ENCODE measurements around the gene DDX43.
"Not testable (repeated sequence)": the region's sequence is repeated elsewhere in the genome, so short reads cannot be mapped to it uniquely, and the experiment has no call there.

Gene DDX43

DNA sequence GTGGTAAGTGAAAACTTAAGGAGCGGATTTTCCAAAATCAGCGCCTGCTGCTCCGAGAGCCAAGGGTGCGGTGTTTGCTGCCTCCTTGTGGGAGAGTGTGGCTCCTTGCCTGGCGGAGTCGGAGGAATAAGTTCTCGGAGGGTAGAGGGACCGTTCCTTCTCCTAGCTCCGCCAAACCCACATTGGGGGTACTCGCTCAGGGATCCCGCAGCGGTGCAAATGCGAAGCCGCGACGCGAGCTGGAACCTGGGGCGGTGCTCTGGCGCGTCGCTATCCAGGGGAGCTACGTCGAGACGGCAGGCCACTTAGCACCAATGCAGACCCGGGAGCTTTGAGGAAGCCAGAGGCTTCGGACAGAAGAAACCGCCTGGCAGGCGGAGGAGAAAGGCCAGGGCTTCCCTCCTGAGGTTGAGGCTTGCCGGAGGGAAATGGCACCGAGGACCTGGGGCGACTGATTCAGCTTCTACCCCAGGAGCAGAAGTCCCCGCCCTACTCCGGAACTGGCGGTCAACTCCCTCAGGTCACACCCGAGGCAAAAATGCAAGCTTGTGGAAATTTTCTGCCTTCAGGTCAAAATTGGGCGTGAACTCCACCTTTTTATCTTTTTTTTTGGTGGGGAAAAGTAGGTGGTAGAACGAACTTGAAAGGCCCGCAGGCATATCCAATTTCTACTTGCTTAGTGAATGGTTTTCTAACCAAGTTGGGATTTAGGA lies 5.7 kb upstream of the DDX43 start:
- in situ Hi-C loops (cut with MboI; ENCODE audit: low sequenced_read_pairs) = no loop called here

DNA sequence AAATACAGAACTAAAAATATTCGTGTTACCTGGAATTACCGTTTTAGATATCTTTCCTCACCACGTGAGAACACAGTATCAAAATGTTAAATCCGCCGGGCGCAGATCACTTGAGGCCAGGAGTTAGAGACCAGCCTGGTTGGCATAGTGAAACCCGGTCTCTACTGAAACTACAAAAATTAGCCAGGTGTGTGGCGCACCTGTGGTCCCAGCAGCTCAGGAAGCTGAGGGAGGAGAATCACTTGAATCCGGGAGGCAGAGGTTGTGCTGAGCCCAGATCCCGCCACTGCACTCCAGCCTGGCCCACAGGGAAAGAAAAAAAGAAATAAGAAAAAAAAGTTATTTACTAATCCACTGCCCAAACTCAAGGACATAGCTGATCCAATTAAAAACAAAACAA lies 4.8 kb upstream of the DDX43 start:
- in situ Hi-C loops (cut with MboI; ENCODE audit: low sequenced_read_pairs) = no loop called here

DNA sequence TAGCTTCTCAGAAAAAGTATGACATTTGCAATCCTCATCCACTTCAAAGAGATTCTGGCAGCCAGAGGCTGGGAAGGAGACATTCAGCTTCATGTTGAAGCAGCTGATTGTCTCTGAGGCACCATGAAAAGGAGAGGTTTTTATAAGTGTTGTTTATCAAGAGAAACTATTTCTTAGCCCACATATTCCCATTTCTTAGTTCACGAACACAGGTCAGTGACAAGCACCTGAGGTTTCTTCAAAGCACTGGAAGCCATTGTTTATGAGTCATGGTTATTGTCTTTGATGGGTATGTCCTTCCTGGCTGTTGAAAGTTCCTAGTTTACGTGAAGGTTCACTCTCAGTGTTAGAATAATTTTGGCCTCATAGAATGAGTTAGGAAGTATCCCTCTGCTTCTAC lies 3.0 kb upstream of the DDX43 start:
- in situ Hi-C loops (cut with MboI; ENCODE audit: low sequenced_read_pairs) = no loop called here

DNA sequence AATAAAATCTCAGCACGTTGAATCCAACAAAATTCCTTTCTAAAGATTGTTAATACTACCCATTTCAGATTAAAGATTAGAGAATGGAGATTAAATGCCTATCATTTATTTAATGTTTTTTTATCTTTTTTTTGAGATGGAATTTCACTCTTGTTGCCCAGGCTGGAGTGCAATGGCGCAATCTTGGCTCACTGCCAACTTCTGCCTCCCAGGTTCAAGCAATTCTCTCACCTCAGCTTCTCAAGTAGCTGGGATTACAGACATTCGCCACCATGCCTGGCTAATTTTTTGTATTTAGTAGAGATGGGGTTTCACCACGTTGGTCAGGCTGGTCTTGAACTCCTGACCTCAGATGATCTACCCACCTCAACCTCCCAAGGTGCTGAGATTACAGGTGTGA lies 2.4 kb upstream of the DDX43 start:
- in situ Hi-C loops (cut with MboI; ENCODE audit: low sequenced_read_pairs) = not testable (repeated sequence)

DNA sequence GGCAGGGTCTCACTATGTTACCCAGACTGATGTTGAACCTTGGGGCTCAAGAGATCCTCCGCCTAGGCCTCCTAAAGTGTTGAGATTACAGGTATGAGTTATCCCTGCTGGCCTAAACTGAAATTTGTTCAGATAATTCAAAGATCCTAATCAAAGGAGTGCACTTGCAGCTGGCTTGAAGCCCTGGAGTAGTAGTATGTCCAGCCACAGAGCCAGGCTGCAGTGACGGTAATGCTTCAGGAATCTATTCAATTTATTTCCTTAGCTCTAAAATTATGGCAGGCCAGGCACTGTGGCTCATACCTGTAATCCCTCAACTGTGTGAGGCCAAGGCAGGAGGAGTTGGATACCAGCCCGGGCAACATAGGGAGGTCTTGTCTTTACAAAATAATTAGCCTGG lies 1.4 kb upstream of the DDX43 start:
- in situ Hi-C loops (cut with MboI; ENCODE audit: low sequenced_read_pairs) = no loop called here

DNA sequence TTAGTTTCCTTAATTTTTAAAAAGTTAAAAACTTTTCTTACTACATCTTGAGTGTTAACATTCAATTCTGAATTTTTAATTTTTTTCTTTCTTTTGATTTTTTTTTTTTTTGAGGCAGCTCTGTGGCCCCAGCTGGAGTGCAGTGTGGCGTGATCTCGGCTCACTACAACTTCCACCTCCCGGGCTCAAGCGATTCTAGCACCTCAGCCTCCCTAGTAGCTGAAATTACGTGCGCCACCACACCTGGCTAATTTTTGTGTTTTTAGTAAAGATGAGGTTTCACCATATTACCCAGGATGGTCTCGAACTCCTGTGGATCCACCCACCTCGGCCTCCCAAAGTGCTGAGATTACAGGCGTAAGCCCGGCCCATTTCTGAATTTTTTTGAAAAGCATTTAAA lies 1.2 kb downstream of the DDX43 start:
- in situ Hi-C loops (cut with MboI; ENCODE audit: low sequenced_read_pairs) = no loop called here

DNA sequence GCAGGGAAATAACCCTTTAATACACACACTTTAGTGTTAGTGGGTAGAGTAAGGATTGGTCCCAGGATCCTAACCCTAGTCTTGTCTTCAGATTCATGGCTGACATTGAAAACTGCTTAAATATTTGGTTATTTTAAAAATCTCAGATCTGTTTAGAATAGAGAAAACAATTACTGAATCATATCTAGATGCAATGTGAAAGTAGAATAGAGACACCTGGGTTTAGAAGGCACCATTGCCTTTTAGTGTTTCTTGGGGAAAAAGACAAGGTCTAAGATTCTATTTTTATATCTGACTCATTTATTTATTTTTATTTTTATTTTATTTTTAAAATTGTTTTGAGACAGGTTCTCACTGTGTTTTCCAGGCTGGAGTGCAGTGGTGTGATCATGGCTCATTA lies 6.0 kb downstream of the DDX43 start:
- in situ Hi-C loops (cut with MboI; ENCODE audit: low sequenced_read_pairs) = no loop called here

DNA sequence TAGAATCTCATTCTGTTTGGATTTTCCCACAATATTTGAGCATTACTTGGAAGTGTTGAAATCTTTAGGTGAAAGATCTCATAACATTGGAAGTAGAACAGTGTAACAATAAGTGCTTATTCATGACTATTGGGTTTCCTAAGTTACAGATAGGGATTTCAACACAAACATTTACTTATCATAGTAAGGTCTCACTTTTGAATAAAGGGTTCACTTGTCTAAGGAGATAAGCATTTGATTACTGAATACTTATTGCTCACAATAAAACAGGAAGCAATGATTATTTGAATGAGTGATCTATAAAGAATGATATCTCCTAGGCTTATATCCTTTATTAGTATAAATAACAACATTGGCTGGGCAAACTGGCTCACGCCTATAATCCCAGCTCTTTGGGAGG lies 14.8 kb downstream of the DDX43 start:
- in situ Hi-C loops (cut with MboI; ENCODE audit: low sequenced_read_pairs) = no loop called here

DNA sequence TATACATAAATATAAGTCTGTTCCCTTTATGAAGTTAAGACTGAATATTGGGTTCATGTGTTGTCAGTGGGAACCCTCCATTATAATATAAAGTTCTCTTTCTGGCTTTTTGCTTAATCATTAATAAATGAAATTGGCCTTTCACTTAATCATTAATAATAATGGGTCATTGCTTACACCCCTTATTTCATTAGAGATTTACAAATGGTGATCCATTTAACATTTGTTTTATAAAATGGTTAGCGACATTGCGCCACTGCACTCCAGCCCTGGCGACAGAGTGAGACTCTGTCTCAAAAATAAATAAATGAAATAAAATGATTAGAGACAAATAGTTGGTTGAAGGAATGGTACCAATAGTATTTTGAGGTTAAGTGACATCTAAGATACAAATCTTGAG lies 18.5 kb downstream of the DDX43 start:
- in situ Hi-C loops (cut with MboI; ENCODE audit: low sequenced_read_pairs) = no loop called here

DNA sequence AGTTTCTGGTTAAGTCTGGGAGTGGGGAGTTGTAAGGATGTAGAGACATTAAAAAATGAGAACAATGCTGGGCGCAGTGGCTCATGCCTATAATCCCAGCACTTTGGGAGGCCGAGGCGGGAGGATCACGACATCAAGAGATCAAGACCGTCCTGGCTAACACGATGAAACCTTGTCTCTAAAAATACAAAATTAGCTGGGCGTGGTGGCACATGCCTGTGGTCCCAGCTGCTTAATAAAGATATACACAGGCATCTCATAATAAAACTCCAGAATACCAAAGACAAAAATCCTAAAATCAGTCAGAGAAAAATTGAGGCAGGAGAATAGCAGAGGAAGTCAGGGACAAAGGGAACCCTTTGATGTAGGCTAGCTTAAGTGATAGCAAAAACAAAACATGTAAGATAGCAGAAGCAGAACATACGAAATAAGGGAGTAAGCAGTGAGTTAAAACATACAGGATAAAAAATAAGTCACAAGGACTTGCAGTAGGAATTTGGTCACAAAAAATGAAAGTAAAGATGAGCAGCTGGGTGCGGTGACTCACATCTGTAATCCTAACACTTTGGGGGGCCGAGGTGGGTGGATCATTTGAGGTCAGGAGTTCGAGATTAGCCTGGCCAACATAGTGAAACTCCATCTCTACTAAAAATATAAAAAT lies 23.6 kb downstream of the DDX43 start:
- in situ Hi-C loops (cut with MboI; ENCODE audit: low sequenced_read_pairs) = no loop called here

DNA sequence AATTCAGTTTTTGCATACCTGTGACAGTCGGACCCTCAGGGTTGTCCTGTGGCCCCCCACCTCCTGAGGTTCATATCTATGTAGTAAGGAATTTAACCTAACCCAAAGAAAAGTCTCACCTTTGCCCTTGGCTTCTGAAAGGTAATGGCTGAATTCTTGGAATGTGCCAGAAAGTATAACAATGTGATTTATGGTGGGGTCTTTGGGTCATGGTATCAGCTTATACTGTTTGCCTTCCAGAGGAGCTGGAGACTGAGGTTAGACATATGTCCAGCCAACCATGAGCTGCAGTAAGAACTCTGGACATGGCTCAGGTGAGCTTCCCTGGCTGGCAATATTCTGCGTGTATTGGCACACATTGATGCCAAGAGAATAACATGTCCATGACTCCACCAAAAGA lies 26.9 kb downstream of the DDX43 start:
- in situ Hi-C loops (cut with MboI; ENCODE audit: low sequenced_read_pairs) = no loop called here

DNA sequence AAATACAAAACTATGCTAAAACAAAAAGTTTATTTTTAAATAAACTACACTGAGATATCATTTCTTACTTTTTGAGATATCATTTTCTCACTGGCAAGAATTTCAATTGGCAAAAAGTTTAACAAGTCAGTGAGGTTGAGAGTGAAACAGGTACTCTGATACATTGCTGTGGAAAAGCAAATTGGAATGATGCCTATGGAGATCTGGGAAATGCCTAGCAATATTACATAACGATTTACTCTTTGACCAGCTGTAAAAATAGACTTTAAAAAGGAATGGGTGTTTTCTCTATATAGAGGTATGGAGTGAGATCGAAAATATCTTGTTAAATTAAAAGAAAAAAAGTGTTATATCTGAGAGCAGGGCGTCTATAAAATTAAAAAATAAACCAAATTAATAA lies 40.6 kb downstream of the DDX43 start:
- in situ Hi-C loops (cut with MboI; ENCODE audit: low sequenced_read_pairs) = no loop called here

DNA sequence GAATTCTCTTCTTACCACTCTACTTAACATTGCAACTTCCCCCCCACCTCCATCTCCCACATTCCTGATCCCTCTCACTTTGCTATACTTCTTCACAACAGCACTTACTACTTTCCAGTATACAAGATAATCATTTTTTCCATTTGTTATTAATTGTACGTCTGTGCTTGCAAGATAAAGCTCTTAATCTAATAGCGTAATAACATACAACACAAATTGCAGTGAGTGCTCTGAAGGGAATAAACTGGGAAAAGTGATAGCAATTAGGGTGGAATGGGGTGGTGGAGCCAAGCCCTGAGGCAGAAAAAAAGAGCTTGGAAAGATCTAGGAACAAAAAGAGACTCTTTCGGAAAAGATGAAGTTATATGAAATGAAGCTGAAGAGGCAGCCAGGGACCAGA lies 48.9 kb downstream of the DDX43 start:
- in situ Hi-C loops (cut with MboI; ENCODE audit: low sequenced_read_pairs) = no loop called here

DNA sequence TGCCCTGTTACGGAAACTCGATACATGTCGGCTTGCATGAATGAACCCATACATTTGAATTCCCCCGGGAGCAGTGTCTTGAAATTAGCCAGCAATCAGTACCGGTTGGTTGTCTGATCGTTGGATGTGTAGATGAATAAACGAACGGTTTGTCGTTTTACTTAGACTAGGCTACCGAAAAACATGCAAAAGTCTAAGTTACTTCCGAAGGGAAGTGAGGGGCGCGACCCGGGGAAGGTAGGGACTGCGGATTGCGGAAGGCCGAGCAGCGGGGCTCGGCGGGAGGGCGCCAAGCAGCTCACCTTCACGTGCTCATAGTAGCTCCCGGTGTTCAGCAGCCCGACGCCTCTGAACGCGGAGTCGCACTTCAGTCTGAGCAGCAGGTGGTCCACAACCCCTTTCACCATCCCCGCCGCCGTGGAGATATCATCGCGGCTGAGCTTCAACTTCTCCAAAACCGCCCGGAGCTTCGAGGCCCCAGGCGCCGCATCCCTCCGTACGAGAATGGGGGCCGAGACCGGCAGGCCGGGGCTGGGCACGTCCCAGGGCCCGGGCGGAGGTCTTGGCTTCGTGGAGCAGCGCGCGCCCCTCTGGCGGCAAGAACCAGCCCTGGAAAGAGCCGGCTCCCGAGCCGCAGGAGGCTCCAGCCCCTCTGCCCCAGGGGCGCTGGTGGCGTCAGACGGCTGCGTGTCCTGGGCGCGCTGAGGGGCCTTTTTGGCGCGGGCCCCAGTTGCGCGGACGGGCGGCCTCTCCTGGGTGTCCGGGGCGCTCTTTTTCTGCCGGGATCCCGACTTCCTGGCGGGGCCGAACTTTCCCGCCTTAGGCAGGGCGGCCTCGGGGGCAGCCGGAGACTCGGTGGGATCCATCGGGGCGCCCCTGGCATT lies 56.8 kb downstream of the DDX43 start:
- in situ Hi-C loops (cut with MboI; ENCODE audit: low sequenced_read_pairs) = no loop called here

DNA sequence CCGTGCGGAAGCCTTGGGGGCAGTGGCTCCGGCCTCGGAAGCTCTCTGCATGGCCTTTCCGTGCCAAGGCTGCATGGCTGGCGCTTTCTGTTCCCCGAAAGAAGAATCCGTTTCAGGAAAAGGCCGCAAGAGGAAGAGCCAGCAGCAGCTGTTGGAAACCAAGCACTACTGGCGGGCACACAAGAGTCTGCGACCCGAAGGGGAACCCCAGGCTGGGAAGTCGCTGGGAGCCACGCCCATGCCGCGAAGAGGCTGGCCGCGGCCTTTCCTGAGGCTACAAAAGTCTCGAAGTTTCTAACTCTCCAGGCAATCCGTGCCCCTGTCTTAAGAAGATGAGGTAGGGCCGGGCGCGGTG lies 57.5 kb downstream of the DDX43 start, which contains the start of gene CGAS:
Gene CGAS, minus strand, starts transcription at position 191 of the 355 bp plus-strand sequence. Its CDS starts 116 bp downstream, at position 75.
- in situ Hi-C loops (cut with MboI; ENCODE audit: low sequenced_read_pairs) = no loop called here

DNA sequence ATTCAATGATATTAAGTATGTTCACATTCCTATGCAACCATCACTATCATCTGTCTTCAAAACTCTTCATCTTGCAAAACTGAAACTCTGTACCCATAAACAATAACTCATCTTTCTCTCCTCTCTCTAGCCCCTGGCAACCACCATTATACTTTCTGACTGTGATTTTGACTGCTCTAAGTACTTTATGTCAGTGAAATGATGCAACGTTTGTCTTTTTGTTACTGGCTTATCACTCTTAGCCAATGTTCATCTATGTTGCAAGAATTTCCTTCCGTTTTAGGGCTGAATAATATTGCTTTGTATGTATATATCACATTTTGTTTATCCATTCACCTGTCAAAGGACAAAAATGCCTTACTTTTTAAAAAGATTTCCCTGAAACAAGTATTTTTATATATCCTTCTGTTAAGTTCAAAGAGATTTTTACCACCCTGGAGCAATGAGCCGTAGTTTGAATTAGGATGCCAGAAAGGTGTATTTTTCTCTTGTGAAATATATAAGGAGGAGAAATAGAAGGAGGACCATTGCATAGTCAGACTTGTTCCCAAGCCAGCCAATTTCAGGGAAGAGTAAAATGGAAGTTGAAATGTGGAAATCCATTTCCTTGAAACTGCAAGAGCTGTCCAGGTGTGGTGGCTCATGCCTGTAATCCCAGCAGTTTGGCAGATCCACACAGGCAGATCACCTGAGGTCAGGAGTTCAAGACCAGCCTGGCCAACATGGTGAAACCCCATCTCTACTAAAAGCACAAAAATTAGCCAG lies 61.4 kb downstream of the DDX43 start:
- in situ Hi-C loops (cut with MboI; ENCODE audit: low sequenced_read_pairs) = no loop called here

DNA sequence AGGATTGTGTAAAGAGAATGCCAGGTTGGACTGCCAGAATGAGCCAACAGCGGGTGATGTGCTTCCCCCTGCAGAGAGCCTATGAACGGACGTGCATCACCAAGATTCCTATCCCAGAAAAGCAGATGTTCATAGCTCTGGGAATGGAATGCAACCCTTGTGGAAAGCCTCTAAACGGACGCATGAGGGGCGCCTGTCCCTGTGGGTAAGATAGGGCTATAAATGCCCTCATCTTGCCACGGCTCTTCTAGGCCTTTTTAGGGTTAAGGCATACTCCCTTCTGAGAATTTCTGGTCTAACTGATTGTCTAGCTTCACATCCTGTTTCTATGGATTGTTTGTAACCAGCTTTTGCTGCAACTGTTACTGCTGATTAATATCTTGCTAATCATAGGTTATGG lies 64.8 kb downstream of the DDX43 start:
- in situ Hi-C loops (cut with MboI; ENCODE audit: low sequenced_read_pairs) = not testable (repeated sequence)

DNA sequence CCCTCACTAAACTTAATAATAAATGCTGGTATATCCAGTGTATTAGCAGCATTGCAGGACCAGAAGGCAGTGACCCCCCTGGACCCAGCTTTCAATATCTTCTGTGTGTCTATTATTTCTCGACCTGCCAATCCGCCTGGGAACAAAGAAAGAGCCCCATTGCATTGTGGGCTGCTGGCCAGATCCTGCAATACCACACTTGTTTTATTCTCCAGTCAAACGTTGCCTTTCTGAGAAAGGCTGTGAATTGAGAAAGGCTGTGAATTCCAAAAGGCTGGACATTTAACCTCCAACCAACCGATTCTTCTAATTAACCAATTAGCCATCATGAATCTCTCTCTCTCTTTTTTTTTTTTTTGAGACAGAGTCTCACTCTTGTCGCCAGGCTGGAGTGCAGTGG lies 65.4 kb downstream of the DDX43 start:
- in situ Hi-C loops (cut with MboI; ENCODE audit: low sequenced_read_pairs) = no loop called here

DNA sequence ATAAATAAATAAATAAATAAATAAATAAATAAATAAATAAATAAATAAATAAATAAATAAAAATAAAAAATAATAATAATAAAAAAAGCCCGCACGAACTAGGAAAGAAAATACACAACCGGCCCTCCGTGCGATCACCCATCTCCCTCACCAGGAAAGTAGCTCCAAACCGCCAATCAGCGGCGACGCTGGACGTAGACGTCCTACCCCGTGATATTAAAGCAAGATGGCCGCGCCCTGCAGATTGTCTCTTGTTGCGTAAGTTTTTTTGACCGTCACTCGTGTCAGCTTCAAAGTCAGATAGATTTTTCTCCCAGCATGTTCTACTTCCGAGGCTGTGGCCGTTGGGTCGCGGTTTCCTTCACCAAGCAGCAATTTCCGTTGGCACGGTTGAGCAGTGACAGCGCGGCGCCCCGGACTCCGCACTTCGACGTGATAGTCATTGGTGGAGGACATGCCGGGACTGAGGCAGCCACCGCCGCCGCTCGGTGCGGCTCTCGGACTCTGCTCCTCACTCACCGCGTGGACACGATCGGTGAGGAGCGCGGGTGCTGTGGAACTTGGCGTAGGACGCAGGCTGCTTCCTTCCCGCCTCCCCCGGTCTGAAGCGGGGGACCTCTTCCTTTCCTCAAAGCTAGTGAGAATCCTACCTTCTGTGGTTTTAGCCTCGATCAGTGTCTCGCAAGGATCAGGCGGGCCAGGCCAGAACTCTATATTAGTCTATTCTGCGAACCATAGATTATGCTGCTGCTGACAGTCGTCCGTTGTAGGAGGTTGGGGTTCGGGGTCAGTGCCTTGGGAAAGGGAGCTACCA lies 67.1 kb downstream of the DDX43 start, which contains the start of gene MTO1:
Gene MTO1, plus strand, starts transcription at position 201 of the 814 bp plus-strand sequence. Its CDS starts 118 bp downstream, at position 319.
- in situ Hi-C loops (cut with MboI; ENCODE audit: low sequenced_read_pairs) = no loop called here

Data from hTERT RPE-1 (cell line).